K562 (cell line): ENCODE data around the gene TYRO3. TPM values are rescaled to one million over a fixed set of nuclear protein-coding genes. Genes with fewer than 3 reads are reported as not detected.

ENCODE experiments used
- ATAC-seq: fragments of 200-7000 bp; cut with Tn5 transposase; 3 replicates; pipeline ENCODE4 v1.9.1; 2020; ENCODE audit warnings: moderate library complexity
- Bru-seq: library from RNA; stranded (reverse); fragments of 400-500 nt; gene quantifications from one replicate; lab custom pipeline; 2021; lab: Mats Ljungman, UMichigan
- BruChase-seq, 2 experiments: library from RNA; stranded (reverse); fragments of 400-500 nt; gene quantifications; one replicate each; lab custom pipeline; 2021; lab: Mats Ljungman, UMichigan
- BruUV-seq: library from RNA; stranded (reverse); fragments of 400-500 nt; replicated peaks from 2 replicates; lab custom pipeline; 2021; lab: Mats Ljungman, UMichigan
- CTCF ChIA-PET: fragments of 300-600 bp; formaldehyde crosslinking; extraction: SDS; loops from one replicate; lab custom pipeline; 2021; ENCODE audit warnings: low intra/inter-chr PET ratio; lab: Yijun Ruan, JAX
- POLR2A ChIA-PET: fragments of 300-600, 350-650 bp; sonication (Branson Sonifier 250); formaldehyde crosslinking; extraction: SDS; loops from one replicate; lab custom pipeline; 2021; ENCODE audit warnings: antibody characterized with exemption, inconsistent platforms; lab: Yijun Ruan, JAX
- DNase-seq, 4 experiments: peaks; one replicate each; pipeline versions ENCODE4 v3.0.0 to v3.0.0-alpha.2; 2011 to 2018; ENCODE audit warnings: low spot score in 3 of 4, mixed read lengths in 3 of 4; ENCODE audit errors: extremely low read depth in 1 of 4
- FAIRE-seq: peaks from 2 replicates; lab custom pipeline; 2011; peaks lifted over from hg19 to GRCh38; lab: Jason Lieb, UNC
- H2AFZ ChIP-seq: 2 replicates; pipeline ENCODE4 v1.6.0; 2011; ENCODE audit warnings: low read depth, low read length, control low read depth, inconsistent platforms
- H3K27ac ChIP-seq: fragments of 200-600 bp; 3 replicates; pipeline ENCODE4 v1.8.0; 2011; ENCODE audit warnings: low read depth, mild to moderate bottlenecking, control low read depth, inconsistent platforms, low read length, moderate library complexity, mixed read lengths; ENCODE audit errors: extremely low read depth
- H3K27me3 ChIP-seq, 2 experiments: fragments of 300-600 bp in 1 of 2; 2 replicates in 1 of 2; 3 replicates in 1 of 2; pipeline versions ENCODE4 v1.6.0 to v1.8.0; 2011; ENCODE audit warnings: inconsistent platforms in 2 of 2, low read length in 2 of 2, mild to moderate bottlenecking in 1 of 2, mixed read lengths in 1 of 2, moderate library complexity in 1 of 2; ENCODE audit not compliant: control insufficient read depth in 2 of 2, insufficient read depth in 2 of 2
- H3K36me3 ChIP-seq: fragments of 300-600 bp; 3 replicates; pipeline ENCODE4 v1.8.0; 2011; ENCODE audit warnings: mild to moderate bottlenecking, low read length, inconsistent platforms; ENCODE audit not compliant: control insufficient read depth, insufficient read depth
- H3K4me1 ChIP-seq, 2 experiments: fragments of 200-600 bp in 1 of 2; replicated peaks in 1 of 2; 2 replicates in 1 of 2; 3 replicates in 1 of 2; pipeline versions ENCODE4 v1.5.1 to v1.8.0; 2011; ENCODE audit warnings: inconsistent platforms in 2 of 2, low read length in 2 of 2, mild to moderate bottlenecking in 1 of 2, mixed read lengths in 1 of 2, moderate library complexity in 1 of 2; ENCODE audit not compliant: control insufficient read depth in 2 of 2, insufficient read depth in 2 of 2
- H3K4me2 ChIP-seq: 2 replicates; pipeline ENCODE4 v1.6.1; 2011; ENCODE audit warnings: low read length, control low read depth, inconsistent platforms, mixed read lengths; ENCODE audit not compliant: insufficient read depth
- H3K4me3 ChIP-seq: fragments of 200-600 bp; sonication (generic), shearing (Covaris generic); 2 replicates; pipeline ENCODE4 v1.5.1; 2016; ENCODE audit warnings: control low read depth, inconsistent platforms
- H3K79me2 ChIP-seq: fragments of 200-600 bp; 3 replicates; pipeline ENCODE4 v1.8.0; 2011; ENCODE audit warnings: low read length, inconsistent platforms; ENCODE audit not compliant: control insufficient read depth, insufficient read depth
- H3K9ac ChIP-seq, 2 experiments: 2 replicates each; pipeline versions ENCODE4 v1.6.0 to v1.6.1; 2011; ENCODE audit warnings: low read depth in 2 of 2, low read length in 2 of 2, control low read depth in 1 of 2, inconsistent platforms in 1 of 2, mild to moderate bottlenecking in 1 of 2, mixed read lengths in 1 of 2; ENCODE audit not compliant: insufficient read depth in 1 of 2
- H3K9me1 ChIP-seq: one replicate; pipeline ENCODE4 v1.6.0; 2011; ENCODE audit warnings: inconsistent platforms, mild to moderate bottlenecking, low read length, moderate library complexity; ENCODE audit not compliant: control insufficient read depth, insufficient read depth
- H3K9me3 ChIP-seq: replicated peaks from 2 replicates; pipeline ENCODE4 v1.5.1; 2011; ENCODE audit warnings: low read depth, low read length, inconsistent platforms; ENCODE audit not compliant: control insufficient read depth, insufficient read depth
- H4K20me1 ChIP-seq: replicated peaks from 2 replicates; pipeline ENCODE4 v1.6.1; 2011; ENCODE audit warnings: low read length, inconsistent platforms, mixed read lengths; ENCODE audit not compliant: control insufficient read depth, insufficient read depth
- CREB1 ChIP-seq, 2 experiments: sonication (generic) in 1 of 2; formaldehyde crosslinking in 1 of 2; IDR thresholded peaks; 2 replicates each; pipeline versions ENCODE4 v1.6.1 to v1.8.0; 2012 to 2022; ENCODE audit warnings: inconsistent platforms in 1 of 2, mild to moderate bottlenecking in 1 of 2, missing genetic modification reagents in 1 of 2, moderate library complexity in 1 of 2
- HDAC2 ChIP-seq: fragments of 450-650 bp; IDR thresholded peaks from 2 replicates; pipeline ENCODE4 v1.6.1; 2016; ENCODE audit warnings: mild to moderate bottlenecking
- L3MBTL2 ChIP-seq: fragments of 450-650 bp; IDR thresholded peaks from 2 replicates; pipeline ENCODE4 v1.6.1; 2016; ENCODE audit warnings: mild to moderate bottlenecking, moderate library complexity
- NEUROD1 ChIP-seq: fragments of 150-350 bp; IDR thresholded peaks from 2 replicates; pipeline ENCODE4 v1.6.1; 2014; ENCODE audit warnings: borderline replicate concordance, low read length, low read depth; ENCODE audit not compliant: partially characterized antibody
- PCBP2 ChIP-seq: fragments of 200-400 bp; formaldehyde crosslinking; IDR thresholded peaks from 2 replicates; pipeline ENCODE4 v1.6.1; 2018; ENCODE audit warnings: low read length, low read depth, mild to moderate bottlenecking, moderate library complexity; ENCODE audit not compliant: poor library complexity, severe bottlenecking
- PRDM10 ChIP-seq: fragments of 450-650 bp; IDR thresholded peaks from 2 replicates; pipeline ENCODE4 v1.6.1; 2018; ENCODE audit not compliant: partially characterized antibody
- RBM22 ChIP-seq: fragments of 200-400 bp; formaldehyde crosslinking; IDR thresholded peaks from 2 replicates; pipeline ENCODE4 v1.6.1; 2018; ENCODE audit warnings: low read length, low read depth; ENCODE audit not compliant: poor library complexity, severe bottlenecking
- SAFB ChIP-seq: fragments of 200-400 bp; formaldehyde crosslinking; IDR thresholded peaks from 2 replicates; pipeline ENCODE4 v1.6.1; 2017; ENCODE audit warnings: low read depth, low read length, borderline replicate concordance
- SMAD3 ChIP-seq: fragments of 450-650 bp; formaldehyde crosslinking; conservative IDR thresholded peaks from 2 replicates; pipeline ENCODE4 v1.4.0; 2020; ENCODE audit warnings: mild to moderate bottlenecking
- USF1 ChIP-seq: sonication (generic); formaldehyde crosslinking; IDR thresholded peaks from 2 replicates; pipeline ENCODE4 v1.9.0; 2022; ENCODE audit warnings: mild to moderate bottlenecking, missing genetic modification reagents
- WGBS: fragments of 100-300 bp; shearing (Covaris generic); methylation state at CpG from one replicate; pipeline ENCODE4 v1.1.6; 2016; ENCODE audit warnings: low coverage, mixed read lengths; ENCODE audit not compliant: insufficient coverage; ENCODE audit errors: missing lambda C conversion rate; 5-methylcytosine and 5-hydroxymethylcytosine counted together
- in situ Hi-C: fragments of 300-500 bp; cut with MboI; formaldehyde crosslinking; loops from 4 replicates; pipeline ENCODE4 v1.15.0; 2018; ENCODE audit warnings: inconsistent platforms, mixed read lengths
- intact Hi-C: fragments of 100-400 bp; cut with micrococcal nuclease; formaldehyde crosslinking; loops from 2 replicates; pipeline ENCODE4 v1.14.2; 2022
- long read RNA-seq, 3 experiments: library from polyadenylated mRNA in 2 of 3; library from RNA in 1 of 3; unstranded in 2 of 3; stranded (forward) in 1 of 3; transcript quantifications; one replicate each; pipeline ENCODE4 v2.0.0, GENCODE V29; 2019 to 2022
- polyA minus RNA-seq, 3 experiments: library from RNA; depleted of rRNA, polyadenylated mRNA; stranded (reverse); fragments of >200 nt; gene quantifications; 2 replicates each; pipeline ENCODE4 v1.2.3, GENCODE V29; 2011
- polyA plus RNA-seq, 8 experiments: library from polyadenylated mRNA; depleted of rRNA in 4 of 8; stranded (reverse) in 5 of 8; unstranded in 3 of 8; fragments of >200 nt; fragmentation: Nextera tagmentation in 2 of 8; fragmentation: Illumina TruSeq in 1 of 8; extraction: Ambion mirVana in 2 of 8; extraction: Trizol in 1 of 8; gene quantifications; 2 replicates each; pipeline versions ENCODE4 v1.2.1 to v1.2.3, GENCODE V29; 2011 to 2014; ENCODE audit warnings: inconsistent platforms in 1 of 8, missing spikeins in 1 of 8
- total RNA-seq, 7 experiments: library from RNA; depleted of rRNA in 6 of 7; stranded (reverse); fragments of >200 nt in 6 of 7; fragmentation: Illumina TruSeq in 2 of 7; extraction: Trizol in 2 of 7; gene quantifications; 2 replicates each; pipeline versions ENCODE4 v1.2.1 to v1.2.3, GENCODE V29; 2011 to 2021; ENCODE audit warnings: low replicate concordance in 1 of 7

Gene TYRO3
- 47.2 and 168 TPM in 2 replicates for total RNA-seq (2011; cell fraction: chromatin; rRNA removed; ENCODE audit: low replicate concordance)
- total RNA-seq (2011; cell fraction: nucleolus; rRNA removed) = 109 and 124 TPM in 2 replicates
- total RNA-seq (2011; cell fraction: nucleoplasm; rRNA removed) = 103 and 108 TPM in 2 replicates
- 13.6 and 19.6 TPM in 2 replicates for total RNA-seq (2014; rRNA removed)
- 11.4 and 17.9 TPM in 2 replicates for total RNA-seq (2014; rRNA removed; fragmentation: Illumina TruSeq; extraction: Trizol)
- total RNA-seq (2015; rRNA removed; fragmentation: Illumina TruSeq; extraction: Trizol) = 15.9 and 18.6 TPM in 2 replicates
- 33.5 and 37.6 TPM in 2 replicates for total RNA-seq (2021)
- polyA plus RNA-seq (2011; rRNA removed) = 38.4 and 39.6 TPM in 2 replicates
- polyA plus RNA-seq (2011; cell fraction: cytosol; rRNA removed) = 31.3 and 46.5 TPM in 2 replicates
- polyA plus RNA-seq (2011; cell fraction: nucleus; rRNA removed) = 52.1 and 78.7 TPM in 2 replicates
- polyA plus RNA-seq (2012) = 33.1 and 42.2 TPM in 2 replicates
- 29.3 and 34.6 TPM in 2 replicates for polyA plus RNA-seq (2014; fragmentation: Illumina TruSeq; extraction: Trizol)
- polyA plus RNA-seq (2014; fragmentation: Nextera tagmentation; extraction: Ambion mirVana) = 1 to 10 TPM; 2.6 to 2.8 TPM
- polyA plus RNA-seq (2014; rRNA removed) = 18.8 and 19.1 TPM in 2 replicates
- polyA minus RNA-seq (2011; rRNA and poly(A)+ RNA removed) = 37.1 and 59.8 TPM in 2 replicates
- 36.1 and 41.3 TPM in 2 replicates for polyA minus RNA-seq (2011; cell fraction: cytosol; rRNA and poly(A)+ RNA removed)
- 26.1 and 33.0 TPM in 2 replicates for polyA minus RNA-seq (2011; cell fraction: nucleus; rRNA and poly(A)+ RNA removed)
- percentile 59 among the genes with signal in this experiment for Bru-seq, nascent RNA
- percentile 57 among the genes with signal in this experiment for BruChase-seq, experiment 1, labeled RNA remaining after a 2-hour chase
- BruChase-seq, experiment 2, labeled RNA remaining after a 6-hour chase = percentile 61 among the genes with signal in this experiment
- long read RNA-seq, experiment 1, full-length matches to known transcripts = 50 of 135 reads
- long read RNA-seq, experiment 1, partial matches to known transcripts = 70 of 135 reads
- long read RNA-seq, experiment 1, other reads (novel, unspliced or antisense) = 15 of 135 reads
- long read RNA-seq, experiment 2, full-length matches to known transcripts = 17 of 34 reads
- long read RNA-seq, experiment 2, partial matches to known transcripts = 4 of 34 reads
- long read RNA-seq, experiment 2, other reads (novel, unspliced or antisense) = 13 of 34 reads
- long read RNA-seq, experiment 3, full-length matches to known transcripts = 6 of 10 reads
- long read RNA-seq, experiment 3, partial matches to known transcripts = 2 of 10 reads
- long read RNA-seq, experiment 3, other reads (novel, unspliced or antisense) = 2 of 10 reads

GRCh38 chr15:41558400-41559238 is at the start of gene TYRO3:
TYRO3 (plus strand) TSS chr15:41559212; CDS start chr15:41559258, 46 bp downstream.
- Histone ChIP-seq H3K79me2 (peaks cover 17% of the 10 kb centered on the region), H3K27ac (peak within 1 kb of the TSS; percentile 79), H3K9me3 (no peaks in the 10 kb centered on the region), H3K9me1 (no peaks in the 10 kb centered on the region), H2AFZ (peak within 1 kb of the TSS; percentile 75), H3K9ac (peak within 1 kb of the TSS; percentile 55 to 94), H3K4me1 (peaks cover 46 to 61% of the 10 kb centered on the region in 2 experiments), H4K20me1 (no peaks in the 10 kb centered on the region), H3K36me3 (peaks cover 25% of the 10 kb centered on the region), H3K4me3 (peak within 1 kb of the TSS; percentile 81), H3K4me2 (peak within 1 kb of the TSS; percentile 80), H3K27me3 (no peaks in the 10 kb centered on the region)
- peak; percentile 83 to 94 (median 90) for DNase-seq
- peak; percentile 65 for ATAC-seq
- in situ Hi-C loops (no loop called here), intact Hi-C loops (loop anchor here (5.0 kb wide), 1 partner anchor 214 kb away; the partner anchor contains the start of gene MAPKBP1)
- ChIA-PET CTCF (interaction anchor here (1.2 kb wide), 1 partner anchor 253 kb away, joined by 6 read pairs; no protein-coding TSS in a partner anchor), POLR2A (interaction anchor here (0.6 to 1.1 kb wide), 3 partner anchors 10 to 68 kb away, joined by 3 to 5 read pairs (median 4); no protein-coding TSS in a partner anchor)
- 5% methylated on average over 17 of the region's 81 CpGs for WGBS
- no peak for FAIRE-seq
- no TSS peak for BruUV-seq
- TF ChIP-seq NEUROD1 (no peak), L3MBTL2 (no peak; the same call in 1 of the 2 replicates), CREB1 (IDR thresholded peaks at IDR 0.05) (0 out of 2 replicates have a peak, but pooled peaks have one; percentile 29), CREB1 (CRISPR knock-in tag; IDR thresholded peaks at IDR 0.05) (no peak), SAFB (no peak), PRDM10 (no peak), PCBP2 (no peak), RBM22 (no peak), SMAD3 (CRISPR knock-in tag) (no peak), USF1 (CRISPR knock-in tag) (no peak), HDAC2 (peak; percentile 57; the same call in 1 of the 2 replicates)
